Measurements from ENCODE around the gene TKT.

TKT gene

DNA sequence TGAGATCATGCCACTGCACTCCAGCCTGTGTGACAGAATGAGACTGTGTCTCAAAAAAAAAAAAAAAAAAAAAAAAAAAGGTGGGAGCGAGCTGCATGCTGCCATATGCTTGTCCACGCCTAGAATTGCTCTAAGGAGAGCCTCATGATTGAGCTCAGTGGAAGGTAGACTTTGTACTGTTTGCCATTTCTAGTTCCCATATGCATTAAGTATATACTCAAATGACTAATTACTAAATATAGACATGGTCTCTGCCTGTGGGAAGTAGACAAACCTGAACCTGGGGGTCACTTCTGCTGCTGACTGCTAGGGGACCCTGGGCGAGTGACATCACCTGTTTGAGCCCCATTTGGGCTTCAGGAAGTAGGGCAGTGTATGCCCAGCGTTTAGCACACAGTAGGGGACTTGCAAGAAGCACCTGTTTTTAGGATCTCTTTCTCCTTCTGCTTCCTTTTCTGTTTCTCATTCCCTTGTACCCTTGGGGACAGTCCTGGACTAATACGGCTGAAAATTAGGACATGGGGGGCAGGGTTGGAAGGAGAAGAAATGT is 67.6 kb downstream of the TKT start:
- TF ChIP-seq, protein P1, sequence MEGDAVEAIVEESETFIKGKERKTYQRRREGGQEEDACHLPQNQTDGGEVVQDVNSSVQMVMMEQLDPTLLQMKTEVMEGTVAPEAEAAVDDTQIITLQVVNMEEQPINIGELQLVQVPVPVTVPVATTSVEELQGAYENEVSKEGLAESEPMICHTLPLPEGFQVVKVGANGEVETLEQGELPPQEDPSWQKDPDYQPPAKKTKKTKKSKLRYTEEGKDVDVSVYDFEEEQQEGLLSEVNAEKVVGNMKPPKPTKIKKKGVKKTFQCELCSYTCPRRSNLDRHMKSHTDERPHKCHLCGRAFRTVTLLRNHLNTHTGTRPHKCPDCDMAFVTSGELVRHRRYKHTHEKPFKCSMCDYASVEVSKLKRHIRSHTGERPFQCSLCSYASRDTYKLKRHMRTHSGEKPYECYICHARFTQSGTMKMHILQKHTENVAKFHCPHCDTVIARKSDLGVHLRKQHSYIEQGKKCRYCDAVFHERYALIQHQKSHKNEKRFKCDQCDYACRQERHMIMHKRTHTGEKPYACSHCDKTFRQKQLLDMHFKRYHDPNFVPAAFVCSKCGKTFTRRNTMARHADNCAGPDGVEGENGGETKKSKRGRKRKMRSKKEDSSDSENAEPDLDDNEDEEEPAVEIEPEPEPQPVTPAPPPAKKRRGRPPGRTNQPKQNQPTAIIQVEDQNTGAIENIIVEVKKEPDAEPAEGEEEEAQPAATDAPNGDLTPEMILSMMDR (IDR thresholded peaks at IDR 0.05; ENCODE audit: low read depth, low read length, missing control alignments): no peak
- no peak for DNase-seq (ENCODE audit: extremely low read depth, low read depth)
- no peak overlapping the region for H3K4me3 ChIP-seq (replicated peaks; ENCODE audit: low read depth, low read length)

DNA sequence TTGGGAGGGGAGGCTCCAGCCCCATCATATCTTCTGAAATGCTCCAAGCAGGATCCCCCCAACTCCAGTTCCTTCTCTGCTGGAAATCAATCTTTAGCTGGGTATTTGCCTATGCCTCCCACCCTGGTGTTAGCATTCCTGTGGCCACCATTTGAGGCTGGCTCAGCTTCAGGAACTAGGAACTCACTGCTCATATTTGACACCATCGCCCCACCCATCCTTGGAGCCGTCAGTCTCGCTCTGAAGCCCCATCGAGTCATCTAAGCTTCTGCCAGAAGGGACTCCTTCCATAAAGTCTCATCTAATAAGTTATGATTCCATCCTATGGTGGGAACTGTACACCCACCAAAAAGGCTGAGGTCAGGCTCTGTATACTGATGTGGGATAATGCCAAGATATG is 68.4 kb downstream of the TKT start:
- TF ChIP-seq, protein P1 (IDR thresholded peaks at IDR 0.05; ENCODE audit: low read depth, low read length, missing control alignments): no peak
- no peak for DNase-seq (ENCODE audit: extremely low read depth, low read depth)
- H3K4me3 ChIP-seq (replicated peaks; ENCODE audit: low read depth, low read length): no peak overlapping the region

DNA sequence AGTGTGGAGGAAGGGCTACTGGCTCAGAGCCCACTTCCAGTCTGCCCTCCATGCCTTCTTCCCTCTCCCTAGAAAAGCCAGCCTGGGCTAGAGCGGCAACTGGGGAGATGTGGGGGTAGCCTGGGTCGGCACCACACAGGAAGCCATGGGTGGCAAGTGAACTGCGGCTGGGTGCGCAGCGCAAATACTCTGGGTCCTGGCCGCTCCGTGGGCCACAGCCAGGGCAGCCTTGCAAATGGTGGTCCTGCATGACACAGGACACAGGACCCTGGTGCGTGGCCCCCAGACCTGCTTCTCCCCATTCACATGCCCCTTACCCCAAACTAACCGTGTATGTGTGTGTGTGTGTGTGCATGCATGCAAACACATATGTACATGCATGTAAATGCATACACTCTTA is 69.1 kb downstream of the TKT start:
- no peak for DNase-seq (ENCODE audit: extremely low read depth, low read depth)
- TF ChIP-seq, protein P1 (IDR thresholded peaks at IDR 0.05; ENCODE audit: low read depth, low read length, missing control alignments): no peak
- no peak overlapping the region for H3K4me3 ChIP-seq (replicated peaks; ENCODE audit: low read depth, low read length)

DNA sequence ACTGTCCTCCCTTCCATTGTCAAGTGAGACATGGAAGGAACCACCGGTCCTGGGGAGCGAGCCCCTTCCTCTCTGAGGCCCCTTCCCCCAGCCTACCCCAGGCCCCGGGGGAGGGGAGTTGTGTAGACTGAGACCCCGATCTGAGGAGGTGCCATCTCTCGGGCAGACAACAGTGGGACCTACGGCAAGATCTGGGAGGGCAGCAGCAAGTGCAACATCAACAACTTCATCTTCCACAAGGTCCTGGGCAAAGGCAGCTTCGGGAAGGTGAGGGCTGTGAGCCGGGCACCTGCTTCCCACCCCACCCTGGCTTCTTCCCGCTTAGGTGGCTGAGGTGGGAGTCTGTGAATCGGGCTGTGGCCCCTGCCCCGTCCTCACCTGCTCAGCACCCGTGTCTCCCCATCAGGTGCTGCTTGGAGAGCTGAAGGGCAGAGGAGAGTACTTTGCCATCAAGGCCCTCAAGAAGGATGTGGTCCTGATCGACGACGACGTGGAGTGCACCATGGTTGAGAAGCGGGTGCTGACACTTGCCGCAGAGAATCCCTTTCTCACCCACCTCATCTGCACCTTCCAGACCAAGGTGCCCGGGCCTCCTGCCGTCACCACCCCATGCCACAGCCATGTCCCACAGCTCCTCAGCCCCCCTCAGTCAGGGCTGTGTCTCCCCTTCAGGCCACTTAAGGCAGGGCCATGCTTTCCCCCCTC is 69.9 kb downstream of the TKT start:
- TF ChIP-seq, protein P1 (IDR thresholded peaks at IDR 0.05; ENCODE audit: low read depth, low read length, missing control alignments): no peak
- DNase-seq (ENCODE audit: extremely low read depth, low read depth): no peak
- H3K4me3 ChIP-seq (replicated peaks; ENCODE audit: low read depth, low read length): no peak overlapping the region

DNA sequence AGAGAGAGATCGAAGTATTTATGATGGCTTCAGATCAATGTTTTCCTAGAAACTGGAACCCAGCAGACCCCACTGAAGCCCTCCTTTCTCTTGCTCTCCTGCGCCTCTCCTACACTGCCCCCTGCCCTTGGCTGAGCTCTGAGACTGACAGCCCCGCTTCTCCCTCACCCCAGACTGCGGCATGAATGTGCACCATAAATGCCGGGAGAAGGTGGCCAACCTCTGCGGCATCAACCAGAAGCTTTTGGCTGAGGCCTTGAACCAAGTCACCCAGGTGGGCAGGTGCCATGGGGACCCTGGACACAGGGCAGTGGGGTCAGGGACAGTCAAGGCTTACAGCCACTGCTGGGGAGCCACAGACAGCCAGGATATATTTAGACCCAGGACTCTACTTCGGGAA is 71.1 kb downstream of the TKT start:
- TF ChIP-seq, protein P1 (IDR thresholded peaks at IDR 0.05; ENCODE audit: low read depth, low read length, missing control alignments): no peak
- DNase-seq (ENCODE audit: extremely low read depth, low read depth): no peak

DNA sequence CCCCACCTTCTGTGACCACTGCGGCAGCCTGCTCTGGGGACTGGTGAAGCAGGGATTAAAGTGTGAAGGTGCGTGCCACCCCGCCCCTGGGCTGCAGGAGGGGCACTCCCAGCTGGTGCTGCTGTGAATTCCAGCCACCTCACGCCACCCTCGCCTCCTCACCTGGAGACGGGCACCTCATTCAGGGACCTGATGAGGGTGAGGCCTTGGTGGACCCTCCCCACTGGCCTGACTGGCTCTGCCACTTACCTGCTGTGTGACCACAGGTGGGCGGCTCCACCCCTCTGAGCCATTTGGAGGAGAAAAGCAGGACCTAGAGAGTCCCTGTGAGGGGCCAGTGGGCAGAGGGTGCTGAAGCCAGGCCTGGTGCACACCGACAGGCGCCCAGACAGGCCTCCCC is 72.3 kb downstream of the TKT start:
- DNase-seq (ENCODE audit: extremely low read depth, low read depth): no peak
- no peak overlapping the region for H3K4me3 ChIP-seq (replicated peaks; ENCODE audit: low read depth, low read length)
- TF ChIP-seq, protein P1 (IDR thresholded peaks at IDR 0.05; ENCODE audit: low read depth, low read length, missing control alignments): no peak

More for the DNA sequence above, 71.1 kb downstream of the TKT start:
- H3K4me3 ChIP-seq (replicated peaks; ENCODE audit: low read depth, low read length): no peak overlapping the region

Data from HFF-Myc (cell line).